ENCODE results near the gene FOXF1. TPM values are rescaled to one million over a fixed set of nuclear protein-coding genes. Genes with fewer than 3 reads are reported as not detected.

Gene FOXF1
- polyA plus RNA-seq, 2 of the 4 experiments (the other 2 are of a cell fraction) = not detected

- no peak for TF ChIP-seq ZSCAN20 (CRISPR knock-in tag; IDR thresholded peaks at IDR 0.05)
- no peak for TF ChIP-seq RCOR1 (IDR thresholded peaks at IDR 0.05; ENCODE audit: low read depth, low read length)
- no peak for TF ChIP-seq TFCP2L1 (CRISPR knock-in tag; IDR thresholded peaks at IDR 0.05)
- TF ChIP-seq, protein P1, sequence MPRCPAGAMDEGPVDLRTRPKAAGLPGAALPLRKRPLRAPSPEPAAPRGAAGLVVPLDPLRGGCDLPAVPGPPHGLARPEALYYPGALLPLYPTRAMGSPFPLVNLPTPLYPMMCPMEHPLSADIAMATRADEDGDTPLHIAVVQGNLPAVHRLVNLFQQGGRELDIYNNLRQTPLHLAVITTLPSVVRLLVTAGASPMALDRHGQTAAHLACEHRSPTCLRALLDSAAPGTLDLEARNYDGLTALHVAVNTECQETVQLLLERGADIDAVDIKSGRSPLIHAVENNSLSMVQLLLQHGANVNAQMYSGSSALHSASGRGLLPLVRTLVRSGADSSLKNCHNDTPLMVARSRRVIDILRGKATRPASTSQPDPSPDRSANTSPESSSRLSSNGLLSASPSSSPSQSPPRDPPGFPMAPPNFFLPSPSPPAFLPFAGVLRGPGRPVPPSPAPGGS (IDR thresholded peaks at IDR 0.05) = no peak
- no peak for TF ChIP-seq REST (IDR thresholded peaks at IDR 0.05)
- TF ChIP-seq MAFK (IDR thresholded peaks at IDR 0.05; ENCODE audit: partially characterized antibody) = no peak
- TF ChIP-seq HOXA7 (CRISPR knock-in tag; IDR thresholded peaks at IDR 0.05) = no peak
- no peak for TF ChIP-seq ZC3H11A (IDR thresholded peaks at IDR 0.05)
- WGBS (ENCODE audit: missing lambda C conversion rate) = 14% methylated on average over 13 of the region's 17 CpGs
- no peak for FAIRE-seq
- H3K9me3 ChIP-seq = peaks cover 20% of the 10 kb centered on the region
- no peak for ATAC-seq
- no peak overlapping the region for H3K4me2 ChIP-seq
- H3K4me3 ChIP-seq = no peak overlapping the region
- ChIA-PET POLR2A (no interaction called here), CTCF (interaction anchor here (0.9 to 2.5 kb wide), 2 partner anchors 15 to 55 kb away, joined by 3 to 10 read pairs; no protein-coding TSS in a partner anchor)
- no peak overlapping the region for H3K27ac ChIP-seq
- H3K4me1 ChIP-seq = no peaks in the 10 kb centered on the region
- no peak for DNase-seq (ENCODE audit: low read depth in 1 of 2, low spot score in 1 of 2)
Observed at GRCh38 chr16:86462334-86463084, 47.8 kb upstream of the FOXF1 start.

DNA sequence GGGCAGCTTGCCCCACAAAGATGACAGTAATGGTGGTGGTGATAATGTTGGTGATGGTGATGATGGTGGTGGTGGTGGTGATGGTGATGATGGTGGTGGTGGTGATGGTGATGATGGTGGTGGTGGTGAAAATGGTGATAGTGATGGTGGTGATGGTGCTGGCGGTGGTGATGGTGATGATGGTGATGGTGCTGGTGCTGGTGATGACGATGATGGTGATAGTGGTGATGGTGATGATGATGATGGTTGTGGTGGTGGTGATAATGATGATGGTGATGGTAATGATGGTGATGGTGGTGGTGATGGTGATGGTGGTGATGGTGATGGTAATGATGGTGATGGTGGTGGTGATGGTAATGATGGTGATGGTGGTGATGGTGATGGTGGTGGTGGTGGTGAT is 46.3 kb upstream of the FOXF1 start:
- Histone ChIP-seq H3K9me3 (peaks cover 20% of the 10 kb centered on the region), H3K4me3 (no peak overlapping the region), H3K4me2 (no peak overlapping the region), H3K27ac (no peak overlapping the region), H3K4me1 (no peaks in the 10 kb centered on the region)
- FAIRE-seq = no peak
- TF ChIP-seq RARB (CRISPR knock-in tag; IDR thresholded peaks at IDR 0.05) (no peak), JUNB (IDR thresholded peaks at IDR 0.05) (no peak), KDM5A (IDR thresholded peaks at IDR 0.05) (no peak), NPAS2 (CRISPR knock-in tag; IDR thresholded peaks at IDR 0.05; ENCODE audit: borderline replicate concordance) (no peak), FOSL2 (IDR thresholded peaks at IDR 0.05) (no peak), FOSL2 (CRISPR knock-in tag; IDR thresholded peaks at IDR 0.05) (no peak), RFX5 (IDR thresholded peaks at IDR 0.05) (no peak), KDM1A (IDR thresholded peaks at IDR 0.05; ENCODE audit: low read depth) (no peak), ZC3H11A (IDR thresholded peaks at IDR 0.05) (no peak), ESRRA (IDR thresholded peaks at IDR 0.05; ENCODE audit: borderline replicate concordance, low read length) (no peak), SREBF2 (IDR thresholded peaks at IDR 0.05) (no peak), NFE2L2 (conservative IDR thresholded peaks at IDR 0.05; ENCODE audit: low read length) (no peak), USF2 (IDR thresholded peaks at IDR 0.05) (no peak)
- TF ChIP-seq, protein P2, sequence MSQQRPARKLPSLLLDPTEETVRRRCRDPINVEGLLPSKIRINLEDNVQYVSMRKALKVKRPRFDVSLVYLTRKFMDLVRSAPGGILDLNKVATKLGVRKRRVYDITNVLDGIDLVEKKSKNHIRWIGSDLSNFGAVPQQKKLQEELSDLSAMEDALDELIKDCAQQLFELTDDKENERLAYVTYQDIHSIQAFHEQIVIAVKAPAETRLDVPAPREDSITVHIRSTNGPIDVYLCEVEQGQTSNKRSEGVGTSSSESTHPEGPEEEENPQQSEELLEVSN (IDR thresholded peaks at IDR 0.05; ENCODE audit: borderline replicate concordance, low read depth) = no peak
- no peak for ATAC-seq
- ChIA-PET CTCF (no interaction called here), POLR2A (no interaction called here)
- WGBS (ENCODE audit: missing lambda C conversion rate) = 76% methylated on average over 2 of the region's 2 CpGs
- DNase-seq (ENCODE audit: low read depth in 1 of 2, low spot score in 1 of 2) = no peak
